ENCODE data around the gene RELT.

DNA sequence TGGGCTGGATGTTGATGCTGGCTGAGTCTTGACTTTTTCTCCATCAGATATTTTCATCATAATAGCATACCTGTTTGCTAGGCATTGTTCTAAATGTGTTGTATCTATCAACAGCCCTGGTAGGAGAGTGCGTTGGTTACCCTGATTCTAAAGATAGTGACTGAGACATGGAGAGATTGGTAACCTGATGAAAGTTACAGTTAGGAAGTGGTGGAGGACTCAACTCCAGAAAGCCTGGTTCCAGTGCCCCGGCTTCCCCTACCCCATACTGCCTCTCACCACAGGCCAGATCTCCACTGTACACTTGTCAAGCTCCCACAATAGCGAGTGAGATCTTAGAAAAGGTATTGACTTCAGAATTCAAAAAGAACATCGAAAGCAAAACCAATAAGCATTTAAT lies 22.8 kb upstream of the RELT start:
- no peak for TF ChIP-seq EZH2 (IDR thresholded peaks at IDR 0.05; ENCODE audit: insufficient read depth, low read length)
- TF ChIP-seq, protein P1, sequence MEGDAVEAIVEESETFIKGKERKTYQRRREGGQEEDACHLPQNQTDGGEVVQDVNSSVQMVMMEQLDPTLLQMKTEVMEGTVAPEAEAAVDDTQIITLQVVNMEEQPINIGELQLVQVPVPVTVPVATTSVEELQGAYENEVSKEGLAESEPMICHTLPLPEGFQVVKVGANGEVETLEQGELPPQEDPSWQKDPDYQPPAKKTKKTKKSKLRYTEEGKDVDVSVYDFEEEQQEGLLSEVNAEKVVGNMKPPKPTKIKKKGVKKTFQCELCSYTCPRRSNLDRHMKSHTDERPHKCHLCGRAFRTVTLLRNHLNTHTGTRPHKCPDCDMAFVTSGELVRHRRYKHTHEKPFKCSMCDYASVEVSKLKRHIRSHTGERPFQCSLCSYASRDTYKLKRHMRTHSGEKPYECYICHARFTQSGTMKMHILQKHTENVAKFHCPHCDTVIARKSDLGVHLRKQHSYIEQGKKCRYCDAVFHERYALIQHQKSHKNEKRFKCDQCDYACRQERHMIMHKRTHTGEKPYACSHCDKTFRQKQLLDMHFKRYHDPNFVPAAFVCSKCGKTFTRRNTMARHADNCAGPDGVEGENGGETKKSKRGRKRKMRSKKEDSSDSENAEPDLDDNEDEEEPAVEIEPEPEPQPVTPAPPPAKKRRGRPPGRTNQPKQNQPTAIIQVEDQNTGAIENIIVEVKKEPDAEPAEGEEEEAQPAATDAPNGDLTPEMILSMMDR (IDR thresholded peaks at IDR 0.05; ENCODE audit: insufficient read depth, low read depth, low read length): no peak

Data from astrocyte (in vitro differentiated cells and primary cell).